IMR-90 (cell line): Measurements from ENCODE around the gene DNAJC22. TPM values are rescaled to one million over a fixed set of nuclear protein-coding genes. Genes with fewer than 3 reads are reported as not detected.

Experiments
- ATAC-seq: fragments of 200-7000 bp; cut with Tn5 transposase; 2 replicates; pipeline ENCODE4 v1.9.1; 2020; ENCODE audit warnings: low read depth, mild to moderate bottlenecking, moderate library complexity
- BruUV-seq: library from RNA; stranded (reverse); fragments of 400-500 nt; replicated peaks from 2 replicates; lab custom pipeline; 2021; lab: Mats Ljungman, UMichigan
- CTCF ChIA-PET: fragments of 300-600 bp; formaldehyde crosslinking; extraction: SDS; loops from one replicate; lab custom pipeline; 2021; ENCODE audit warnings: antibody characterized with exemption; lab: Yijun Ruan, JAX
- POLR2A ChIA-PET: fragments of 300-600 bp; sonication (Branson Sonifier 250); formaldehyde crosslinking; loops from one replicate; lab custom pipeline; 2022; ENCODE audit warnings: antibody characterized with exemption; ENCODE audit not compliant: unreplicated experiment; lab: Charles Lee
- DNase-seq: peaks from one replicate; pipeline ENCODE4 v3.0.0; 2013
- H2AFZ ChIP-seq: replicated peaks from 2 replicates; pipeline ENCODE3; 2013; ENCODE audit warnings: low read length, mild to moderate bottlenecking; ENCODE audit not compliant: poor library complexity
- H2AK5ac ChIP-seq: 2 replicates; pipeline ENCODE4 v1.6.1; 2013; ENCODE audit warnings: low read depth, low read length, inconsistent platforms
- H2AK9ac ChIP-seq: replicated peaks from 2 replicates; pipeline ENCODE3; 2013; ENCODE audit warnings: mild to moderate bottlenecking, low read depth, low read length, moderate library complexity; ENCODE audit not compliant: poor library complexity
- H2BK120ac ChIP-seq: 2 replicates; pipeline ENCODE4 v1.6.1; 2013; ENCODE audit warnings: low read depth, low read length, inconsistent platforms
- H2BK15ac ChIP-seq: 3 replicates; pipeline ENCODE4 v1.6.1; 2013; ENCODE audit warnings: low read depth, low read length, inconsistent platforms
- H2BK20ac ChIP-seq: 2 replicates; pipeline ENCODE4 v1.6.1; 2013; ENCODE audit warnings: low read depth, mild to moderate bottlenecking, inconsistent platforms, low read length, moderate library complexity
- H2BK5ac ChIP-seq: 2 replicates; pipeline ENCODE4 v1.6.1; 2013; ENCODE audit warnings: mild to moderate bottlenecking, low read depth, low read length, inconsistent platforms; ENCODE audit not compliant: poor library complexity, severe bottlenecking
- H3K14ac ChIP-seq: replicated peaks from 2 replicates; pipeline ENCODE4 v1.6.1; 2013; ENCODE audit warnings: low read depth, low read length, inconsistent platforms
- H3K18ac ChIP-seq: 2 replicates; pipeline ENCODE4 v1.6.1; 2013; ENCODE audit warnings: low read depth, low read length, control low read depth
- H3K23ac ChIP-seq: 2 replicates; pipeline ENCODE4 v1.6.1; 2013; ENCODE audit warnings: low read depth, low read length, inconsistent platforms
- H3K27ac ChIP-seq: 2 replicates; pipeline ENCODE4 v1.5.1; 2013; ENCODE audit warnings: mild to moderate bottlenecking, control low read depth, low read length; ENCODE audit not compliant: insufficient read depth
- H3K27me3 ChIP-seq: 2 replicates; pipeline ENCODE4 v1.6.1; 2013; ENCODE audit warnings: low read length; ENCODE audit not compliant: control insufficient read depth, insufficient read depth
- H3K36me3 ChIP-seq: 2 replicates; pipeline ENCODE4 v1.6.1; 2013; ENCODE audit warnings: low read length, mixed read lengths; ENCODE audit not compliant: control insufficient read depth, insufficient read depth
- H3K4ac ChIP-seq: 2 replicates; pipeline ENCODE4 v1.6.1; 2013; ENCODE audit warnings: low read depth, low read length, inconsistent platforms
- H3K4me1 ChIP-seq: 2 replicates; pipeline ENCODE4 v1.6.1; 2013; ENCODE audit warnings: low read length, mixed read lengths; ENCODE audit not compliant: control insufficient read depth, insufficient read depth
- H3K4me2 ChIP-seq: 2 replicates; pipeline ENCODE4 v1.6.1; 2013; ENCODE audit warnings: low read depth, mild to moderate bottlenecking, control low read depth, low read length, moderate library complexity
- H3K4me3 ChIP-seq: 2 replicates; pipeline ENCODE4 v1.5.1; 2013; ENCODE audit warnings: low read depth, mild to moderate bottlenecking, control low read depth, low read length, moderate library complexity; ENCODE audit not compliant: insufficient read depth
- H3K56ac ChIP-seq: 2 replicates; pipeline ENCODE4 v1.6.1; 2013; ENCODE audit warnings: low read length, inconsistent platforms; ENCODE audit not compliant: insufficient read depth; ENCODE audit errors: extremely low read depth
- H3K79me1 ChIP-seq, 2 experiments: 2 replicates each; pipeline ENCODE4 v1.6.1; 2013; ENCODE audit warnings: low read length in 2 of 2, inconsistent platforms in 1 of 2, low read depth in 1 of 2
- H3K9ac ChIP-seq: 2 replicates; pipeline ENCODE4 v1.6.1; 2013; ENCODE audit warnings: low read depth, low read length, control low read depth
- H3K9me1 ChIP-seq: 2 replicates; pipeline ENCODE4 v1.6.1; 2013; ENCODE audit warnings: low read length, inconsistent platforms; ENCODE audit not compliant: insufficient read depth
- H3K9me3 ChIP-seq: 2 replicates; pipeline ENCODE4 v1.6.1; 2013; ENCODE audit warnings: low read length; ENCODE audit not compliant: control insufficient read depth, insufficient read depth
- H4K20me1 ChIP-seq: 2 replicates; pipeline ENCODE4 v1.6.1; 2013; ENCODE audit warnings: low read length, inconsistent platforms; ENCODE audit not compliant: insufficient read depth
- H4K5ac ChIP-seq: 2 replicates; pipeline ENCODE4 v1.6.1; 2013; ENCODE audit warnings: mild to moderate bottlenecking, low read depth, low read length, control low read depth
- H4K8ac ChIP-seq, 2 experiments: 2 replicates each; pipeline ENCODE4 v1.6.1; 2013; ENCODE audit warnings: low read depth in 2 of 2, low read length in 2 of 2, control low read depth in 1 of 2, inconsistent platforms in 1 of 2
- H4K91ac ChIP-seq: 2 replicates; pipeline ENCODE4 v1.6.1; 2013; ENCODE audit warnings: low read depth, low read length, inconsistent platforms; ENCODE audit not compliant: insufficient read depth
- CTCF ChIP-seq: conservative IDR thresholded peaks from 2 replicates; pipeline ENCODE4 v1.5.1; 2012; ENCODE audit warnings: mild to moderate bottlenecking, low read depth, low read length, improper control_type of control experiment
- ELK1 ChIP-seq: fragments of 150-350 bp; IDR thresholded peaks from 2 replicates; pipeline ENCODE4 v1.6.1; 2016; ENCODE audit warnings: low read depth, mild to moderate bottlenecking, low read length, moderate library complexity, borderline replicate concordance
- MAFK ChIP-seq: IDR thresholded peaks from 2 replicates; pipeline ENCODE4 v1.6.1; 2012; ENCODE audit warnings: low read depth, low read length, improper control_type of control experiment
- MAZ ChIP-seq: IDR thresholded peaks from 2 replicates; pipeline ENCODE4 v1.6.1; 2012; ENCODE audit warnings: low read depth, mild to moderate bottlenecking, low read length, improper control_type of control experiment, moderate library complexity, borderline replicate concordance
- POLR2A ChIP-seq: IDR thresholded peaks from 2 replicates; pipeline ENCODE4 v1.6.1; 2012; ENCODE audit warnings: mild to moderate bottlenecking, low read depth, low read length
- RAD21 ChIP-seq: IDR thresholded peaks from 2 replicates; pipeline ENCODE4 v1.6.1; 2012; ENCODE audit warnings: low read length, improper control_type of control experiment
- RCOR1 ChIP-seq: IDR thresholded peaks from 2 replicates; pipeline ENCODE4 v1.6.1; 2012; ENCODE audit warnings: mild to moderate bottlenecking, low read length, improper control_type of control experiment; ENCODE audit not compliant: insufficient replicate concordance
- RFX5 ChIP-seq: IDR thresholded peaks from 2 replicates; pipeline ENCODE4 v1.8.0; 2012; ENCODE audit warnings: low read depth, mild to moderate bottlenecking, low read length, moderate library complexity
- WGBS, 2 experiments: methylation state at CpG; one replicate each; pipeline versions ENCODE4 v1.1.5 to v1.1.7; 2013; ENCODE audit warnings: missing lambda C conversion rate in 2 of 2; ENCODE audit not compliant: insufficient read length in 1 of 2; ENCODE audit errors: extremely low coverage in 2 of 2; 5-methylcytosine and 5-hydroxymethylcytosine counted together
- dilution Hi-C: fragments of 300-500 bp; cut with HindIII; formaldehyde crosslinking; loops from one replicate; pipeline ENCODE4 v1.14.3; 2018; ENCODE audit warnings: low sequenced_read_pairs; ENCODE audit not compliant: unreplicated experiment
- in situ Hi-C: fragments of 300-500 bp; cut with MboI; formaldehyde crosslinking; loops from 3 replicates; pipeline ENCODE4 v1.14.3; 2019; ENCODE audit warnings: low sequenced_read_pairs, inconsistent platforms, mixed read lengths
- intact Hi-C: fragments of 100-400 bp; cut with micrococcal nuclease; formaldehyde crosslinking; loops from 2 replicates; pipeline ENCODE4 v1.10.0; 2022
- polyA plus RNA-seq, 3 experiments: library from polyadenylated mRNA; depleted of rRNA; stranded (reverse); fragments of >200 nt; gene quantifications; 2 replicates each; pipeline ENCODE4 v1.2.3, GENCODE V29; 2012; ENCODE audit warnings: low replicate concordance in 1 of 3
- total RNA-seq: library from RNA; depleted of rRNA; stranded (reverse); fragments of >200 nt; gene quantifications from 2 replicates; pipeline ENCODE4 v1.2.3, GENCODE V29; 2012

DNAJC22 gene
- total and polyA plus RNA-seq, 2 of the 4 experiments (the other 2 are of a cell fraction), result 8.1 to 8.2 TPM

GRCh38 chr12:49341777-49342065, 5.0 kb upstream of the DNAJC22 start:
- Histone ChIP-seq H4K8ac (no peak overlapping the region), H3K36me3 (no peaks in the 10 kb centered on the region), H2AK9ac (no peak overlapping the region), H3K4me1 (peaks cover 11% of the 10 kb centered on the region), H2BK5ac (no peak overlapping the region), H4K5ac (no peak overlapping the region), H3K23ac (no peak overlapping the region), H3K14ac (no peak overlapping the region), H3K27ac (no peak overlapping the region), H3K4me2 (no peak overlapping the region), H3K4me3 (peak overlapping the region; percentile 33; the same call in 1 of the 2 replicates), H3K9ac (no peak overlapping the region), H4K91ac (no peak overlapping the region), H3K79me1 (no peaks in the 10 kb centered on the region), H2BK15ac (no peak overlapping the region), H3K9me3 (no peaks in the 10 kb centered on the region), H3K56ac (no peak overlapping the region), H2BK120ac (no peak overlapping the region), H3K18ac (no peak overlapping the region), H4K20me1 (0 out of 2 replicates have a peak, but pooled peaks cover 5% of the 10 kb centered on the region), H3K27me3 (peaks cover 87% of the 10 kb centered on the region), H2AFZ (peak overlapping the region; percentile 91), H3K4ac (no peak overlapping the region), H3K9me1 (peaks cover 5% of the 10 kb centered on the region; the same call in 1 of the 2 replicates), H2BK20ac (no peak overlapping the region), H2AK5ac (no peak overlapping the region)
- ChIA-PET CTCF (interaction anchor here (0.7 to 2.9 kb wide), 6 partner anchors 9 to 164 kb away, joined by 3 to 24 read pairs (median 4); partner anchors contain the start of gene TROAP), POLR2A (no interaction called here)
- ATAC-seq (no peak), DNase-seq (no peak)
- WGBS, 2 experiments, result 28% methylated on average over 13 of the region's 21 CpGs; no CpG with 5 or more reads in 1 of the 2 experiments
- TF ChIP-seq POLR2A, result no peak
- no peak for TF ChIP-seq MAFK
- TF ChIP-seq CTCF, result no peak
- no peak for TF ChIP-seq RAD21
- TF ChIP-seq RFX5, result no peak
- no peak for TF ChIP-seq RCOR1
- TF ChIP-seq MAZ, result no peak
- no peak for TF ChIP-seq ELK1
- intact Hi-C loops (no loop called here), in situ Hi-C loops (no loop called here), dilution Hi-C loops (no loop called here)
- no TSS peak for BruUV-seq
